Caki2 (cell line): ENCODE results near the gene GNA12. TPM values are rescaled to one million over a fixed set of nuclear protein-coding genes. Genes with fewer than 3 reads are reported as not detected.
"Not testable (repeated sequence)": the region's sequence is repeated elsewhere in the genome, so short reads cannot be mapped to it uniquely, and the experiment has no call there.

Experiments used
- DNase-seq: peaks from one replicate; pipeline ENCODE4 v3.0.0-alpha.2; 2015; ENCODE audit warnings: low read depth
- in situ Hi-C: cut with HindIII; loops from 2 replicates; pipeline ENCODE4 v1.10.0; 2016; ENCODE audit warnings: low sequenced_read_pairs, low pct_unique_long_range_greater_than_20kb, mixed read lengths
- total RNA-seq: library from RNA; depleted of rRNA; stranded (reverse); fragments of >200 nt; shearing (Covaris generic); gene quantifications from 2 replicates; pipeline ENCODE4 v1.2.3, GENCODE V29; 2014; ENCODE audit warnings: low replicate concordance

Gene GNA12
- total RNA-seq, 1 experiment from 2014 or later = 62.7 TPM

DNA sequence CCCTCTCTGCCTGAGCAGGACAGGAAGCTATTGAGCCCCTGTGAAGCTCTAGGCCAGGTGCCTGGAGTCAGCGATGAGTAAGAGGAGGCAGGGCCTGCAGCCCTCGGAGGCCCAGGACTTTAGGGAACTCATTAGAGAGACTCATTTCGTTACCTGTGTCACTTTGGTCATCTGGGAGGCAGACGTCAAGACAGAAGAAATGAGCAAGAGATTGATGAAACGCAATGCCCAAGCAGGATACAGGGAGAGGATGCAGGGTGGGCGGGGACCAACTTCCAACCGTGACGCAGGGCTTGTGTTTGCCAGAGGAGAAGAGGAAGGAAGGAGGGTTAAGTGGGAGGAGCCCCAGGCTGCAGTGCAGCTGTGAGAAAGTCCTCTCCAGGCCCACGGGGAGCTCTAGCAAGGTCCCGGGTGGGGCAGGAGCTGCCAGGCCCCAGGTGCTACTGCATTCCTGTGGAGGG is 26.4 kb upstream of the GNA12 start:
- peak; percentile 87 for DNase-seq
- in situ Hi-C loops = no loop called here

- in situ Hi-C loops = no loop called here
- DNase-seq = no peak
Measured at GRCh38 chr7:2869981-2870380, 25.9 kb upstream of the GNA12 start.

DNA sequence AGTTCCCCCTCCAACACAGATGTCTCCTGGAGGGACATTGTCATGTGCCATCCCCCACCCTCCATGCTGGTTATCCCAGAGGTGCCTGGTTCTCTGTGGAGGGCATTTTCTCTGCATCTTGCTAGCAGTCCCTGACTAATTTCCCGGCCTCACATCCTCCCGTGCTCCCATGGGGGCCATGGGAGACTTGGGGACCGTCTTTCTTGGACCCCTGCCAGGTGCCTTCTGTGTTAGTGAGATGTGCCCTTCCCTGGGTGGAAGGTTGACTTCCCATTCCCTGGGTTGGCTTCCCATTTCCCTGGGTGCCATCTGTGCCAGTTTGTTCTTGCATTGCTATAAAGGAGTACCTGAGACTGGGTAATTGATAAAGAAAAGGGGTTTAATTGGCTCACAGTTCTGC is 22.5 kb upstream of the GNA12 start:
- no peak for DNase-seq
- in situ Hi-C loops = no loop called here

DNA sequence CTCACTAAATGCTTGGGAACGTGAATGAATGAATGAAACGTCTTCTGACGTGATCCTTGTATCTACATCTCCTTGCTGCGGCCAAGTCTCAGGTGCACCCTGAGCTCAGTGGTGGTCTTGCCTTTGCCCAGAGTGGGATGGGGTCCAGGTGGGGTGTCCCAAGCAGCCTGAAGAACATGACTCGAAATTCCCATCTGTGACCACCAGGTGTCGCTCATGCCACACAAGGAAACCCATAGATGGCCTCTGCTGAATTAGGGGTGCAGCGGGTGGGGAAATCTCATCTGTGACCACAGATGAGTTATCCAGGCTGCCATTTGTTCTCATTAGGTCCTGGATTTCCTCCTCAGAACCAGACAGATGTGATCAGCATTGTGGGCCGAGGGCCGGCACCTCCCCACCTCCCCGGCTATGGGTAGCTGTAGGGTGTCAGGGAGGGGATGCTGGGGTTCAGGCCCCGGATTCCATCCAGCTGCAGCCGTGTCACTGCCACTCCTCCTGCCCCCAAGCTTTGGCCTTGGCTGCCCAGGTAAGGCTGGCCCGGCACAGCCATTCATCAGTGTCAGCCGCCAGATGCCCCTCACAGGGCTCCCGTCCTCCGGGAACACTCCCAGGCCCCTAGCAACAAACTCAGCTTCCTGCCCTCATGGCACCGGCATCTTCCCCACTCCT is 21.0 kb upstream of the GNA12 start:
- in situ Hi-C loops = no loop called here
- peak; percentile 50 for DNase-seq

- in situ Hi-C loops = no loop called here
- DNase-seq = no peak
Measured at GRCh38 chr7:2864204-2864985, 20.3 kb upstream of the GNA12 start.

DNA sequence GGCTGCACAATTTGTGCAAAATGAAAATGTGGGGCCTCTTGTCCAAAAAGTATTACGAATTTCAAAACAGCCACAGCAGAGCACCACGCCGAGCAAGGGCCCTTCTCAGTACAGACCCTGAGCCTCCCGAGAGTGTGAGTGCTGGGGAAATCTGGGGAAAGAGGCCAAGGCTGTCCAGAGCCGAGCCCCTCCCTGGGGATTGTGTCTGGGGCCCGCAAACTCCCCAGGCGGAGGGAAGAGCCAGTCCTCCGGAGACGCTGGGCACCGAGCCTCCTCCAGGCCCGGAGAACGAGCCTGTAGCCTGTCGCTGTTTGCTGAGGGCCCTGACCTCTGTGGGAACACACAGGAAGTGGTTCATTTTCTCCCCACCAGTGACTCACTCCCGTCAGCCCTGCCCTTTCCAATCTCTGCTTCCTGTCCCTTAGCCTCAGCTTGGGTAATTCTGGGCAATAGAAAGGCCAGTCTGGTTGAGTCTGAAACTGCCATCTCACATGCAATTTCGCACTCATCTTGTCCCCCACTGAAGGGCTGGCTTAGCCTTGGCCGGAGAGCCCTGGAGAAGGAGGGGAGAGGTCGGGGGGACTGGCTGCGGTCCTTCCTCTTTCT is 19.5 kb upstream of the GNA12 start:
- in situ Hi-C loops = no loop called here
- DNase-seq = peak; percentile 80

- in situ Hi-C loops = no loop called here
Measured at GRCh38 chr7:2862831-2863361, 18.8 kb upstream of the GNA12 start.

GRCh38 chr7:2861509-2861908 is 17.4 kb upstream of the GNA12 start:
- DNase-seq = no peak
- in situ Hi-C loops = no loop called here

More at GRCh38 chr7:2862831-2863361, 18.8 kb upstream of the GNA12 start:
- DNase-seq = no peak

DNA sequence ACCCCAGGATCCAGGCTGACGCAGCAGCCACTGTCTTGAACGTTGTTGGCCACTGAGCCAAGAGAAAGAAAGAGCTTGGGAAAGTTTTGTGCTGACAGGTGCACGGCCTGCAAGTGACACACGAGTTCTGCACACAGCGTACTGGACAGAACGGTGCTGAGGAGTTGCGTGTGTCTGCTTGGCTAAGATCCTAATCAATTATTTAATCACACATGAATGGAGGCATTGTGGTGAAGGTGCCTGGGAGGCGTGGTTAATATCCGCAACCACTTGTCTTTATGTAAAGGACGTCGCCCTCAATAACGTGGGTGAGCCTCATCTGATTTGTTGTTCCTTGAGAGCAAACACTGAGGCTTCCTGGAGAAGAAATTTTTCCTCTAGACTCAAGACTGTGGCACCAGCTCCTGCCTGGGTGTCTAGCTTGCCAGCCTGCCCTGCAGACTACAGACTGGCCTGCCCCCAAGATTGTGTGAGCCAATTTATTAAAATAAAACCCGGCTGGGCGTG is 16.6 kb upstream of the GNA12 start:
- in situ Hi-C loops = no loop called here

DNA sequence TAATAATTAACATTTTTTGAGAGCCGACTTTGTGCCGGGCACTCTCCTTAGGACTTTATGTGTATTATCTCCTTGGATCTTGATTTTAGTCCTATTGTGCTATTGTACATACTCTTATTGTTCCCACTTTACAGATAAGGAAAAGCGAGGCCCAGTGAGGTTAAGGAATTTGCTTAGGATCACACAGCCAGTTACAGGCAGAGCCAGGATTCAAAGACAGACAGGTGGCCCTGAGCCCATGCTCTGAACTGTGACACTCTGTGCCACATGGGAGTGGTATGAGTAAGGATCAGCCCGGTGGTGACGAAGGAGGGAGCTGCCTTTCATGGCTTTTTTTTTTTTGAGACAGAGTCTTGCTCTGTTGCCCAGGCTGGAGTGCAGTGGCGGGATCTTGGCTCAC is 15.8 kb upstream of the GNA12 start:
- DNase-seq = no peak
- in situ Hi-C loops = no loop called here

More for the DNA sequence above, 16.6 kb upstream of the GNA12 start:
- DNase-seq = no peak

- in situ Hi-C loops = no loop called here
- DNase-seq = no peak
Measured at GRCh38 chr7:2858621-2859020, 14.5 kb upstream of the GNA12 start.

DNA sequence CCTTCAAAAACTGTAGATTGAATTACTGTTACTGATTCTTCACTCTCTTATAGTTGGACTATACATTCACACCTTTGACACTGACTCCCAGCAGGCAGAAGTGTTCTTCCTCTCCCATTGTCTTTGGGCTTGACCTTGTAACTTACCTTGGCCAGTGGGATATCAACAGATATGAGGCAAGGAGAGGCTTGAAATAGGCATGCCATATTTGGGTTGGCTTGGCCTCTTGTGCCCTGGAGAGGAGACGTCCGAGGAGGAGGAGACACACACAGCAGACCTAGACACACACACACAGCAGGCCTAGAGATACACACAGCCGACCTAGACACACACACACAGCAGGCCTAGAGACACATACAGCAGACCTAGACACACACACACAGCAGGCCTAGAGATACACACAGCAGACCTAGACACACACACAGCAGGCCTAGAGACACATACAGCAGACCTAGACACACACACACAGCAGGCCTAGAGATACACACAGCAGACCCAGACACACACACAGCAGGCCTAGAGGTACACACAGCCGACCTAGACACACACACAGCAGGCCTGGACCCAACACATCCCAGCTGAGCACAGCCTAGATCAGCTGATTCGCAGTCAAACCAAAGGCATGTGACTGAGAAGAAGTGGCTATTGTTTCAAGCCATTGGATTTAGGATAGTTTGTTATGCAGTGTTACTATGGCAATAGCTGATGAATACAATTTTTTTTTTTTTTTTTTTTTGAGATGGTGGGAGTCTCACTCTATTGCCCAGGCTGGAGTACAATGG is 12.5 kb upstream of the GNA12 start:
- in situ Hi-C loops = no loop called here
- no peak for DNase-seq

DNA sequence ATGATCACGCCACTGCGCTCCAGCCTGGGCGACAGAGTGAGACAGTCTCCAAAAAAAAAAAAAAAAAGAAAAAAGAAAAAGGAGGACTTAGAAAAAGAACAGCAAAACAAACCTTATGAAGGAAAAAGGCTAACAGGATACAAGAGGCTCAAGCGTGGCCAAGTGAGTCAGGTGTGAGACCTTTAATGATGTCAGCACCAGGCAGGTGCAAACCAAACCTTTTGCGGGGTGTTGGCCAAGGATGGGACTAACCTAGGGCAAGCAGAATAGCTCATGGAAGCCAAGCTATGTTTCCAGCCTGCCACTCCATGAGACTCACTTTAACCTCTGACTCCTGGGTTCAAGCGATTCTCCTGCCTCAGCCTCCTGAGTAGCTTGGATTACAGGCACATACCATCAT is 11.3 kb upstream of the GNA12 start:
- DNase-seq = no peak
- in situ Hi-C loops = no loop called here

- in situ Hi-C loops, DNase-seq: not testable (repeated sequence)
Measured at GRCh38 chr7:2853552-2853951, 9.4 kb upstream of the GNA12 start.

- in situ Hi-C loops = no loop called here
- no peak for DNase-seq
Measured at GRCh38 chr7:2853147-2853546, 9.0 kb upstream of the GNA12 start.

GRCh38 chr7:2851497-2851896 is 7.4 kb upstream of the GNA12 start:
- in situ Hi-C loops = no loop called here
- DNase-seq = no peak

- in situ Hi-C loops = no loop called here
- DNase-seq = no peak
Measured at GRCh38 chr7:2849941-2850766, 6.0 kb upstream of the GNA12 start.
